PC-3 (cell line): ENCODE results near the gene ARIH2. TPM values are rescaled to one million over a fixed set of nuclear protein-coding genes. Genes with fewer than 3 reads are reported as not detected.

ENCODE experiments used
- ATAC-seq: fragments of 200-7000 bp; cut with Tn5 transposase; 2 replicates; pipeline ENCODE4 v1.9.1; 2020; ENCODE audit warnings: mild to moderate bottlenecking, moderate library complexity
- BruUV-seq: library from RNA; stranded (reverse); fragments of 400-500 nt; replicated peaks from 2 replicates; lab custom pipeline; 2021; lab: Mats Ljungman, UMichigan
- CTCF ChIA-PET: fragments of 300-600 bp; sonication (Branson Sonifier 250); formaldehyde crosslinking; loops from one replicate; lab custom pipeline; 2022; ENCODE audit warnings: antibody characterized with exemption; lab: Charles Lee
- POLR2A ChIA-PET: fragments of 300-600 bp; sonication (Branson Sonifier 250); formaldehyde crosslinking; loops from one replicate; lab custom pipeline; 2022; ENCODE audit warnings: antibody characterized with exemption; ENCODE audit not compliant: unreplicated experiment; lab: Charles Lee
- DNase-seq: peaks from one replicate; pipeline ENCODE4 v3.0.0-alpha.2; 2015
- H2AFZ ChIP-seq: fragments of 300-600 bp; sonication (generic); 2 replicates; pipeline ENCODE4 v1.6.0; 2016; ENCODE audit warnings: antibody characterized with exemption, low read length
- H3F3A ChIP-seq: fragments of 300-600 bp; sonication (generic); one replicate; pipeline ENCODE4 v1.6.0; 2017; ENCODE audit warnings: antibody characterized with exemption, low read length, control low read depth, mild to moderate bottlenecking; ENCODE audit not compliant: unreplicated experiment
- H3K27ac ChIP-seq: fragments of 300-600 bp; sonication (generic); 2 replicates; pipeline ENCODE4 v1.5.1; 2016; ENCODE audit warnings: mild to moderate bottlenecking, low read length
- H3K27me3 ChIP-seq: fragments of 300-600 bp; sonication (generic); 2 replicates; pipeline ENCODE4 v1.6.1; 2016; ENCODE audit warnings: low read length, mixed read lengths
- H3K36me3 ChIP-seq: fragments of 300-600 bp; sonication (generic); 2 replicates; pipeline ENCODE4 v1.6.1; 2016; ENCODE audit warnings: low read depth, mixed run types, low read length, mixed read lengths
- H3K4me1 ChIP-seq: fragments of 300-600 bp; sonication (generic); 2 replicates; pipeline ENCODE4 v1.5.1; 2016; ENCODE audit warnings: low read length; ENCODE audit not compliant: insufficient read depth
- H3K4me2 ChIP-seq: fragments of 300-600 bp; sonication (generic); 2 replicates; pipeline ENCODE4 v1.6.0; 2016; ENCODE audit warnings: low read length
- H3K4me3 ChIP-seq: fragments of 300-600 bp; sonication (generic); 2 replicates; pipeline ENCODE4 v1.5.1; 2016; ENCODE audit warnings: mild to moderate bottlenecking, low read length, mixed read lengths
- H3K79me2 ChIP-seq: fragments of 300-600 bp; sonication (generic); 2 replicates; pipeline ENCODE4 v1.6.1; 2017; ENCODE audit warnings: low read length, mixed read lengths
- H3K9ac ChIP-seq: fragments of 300-600 bp; sonication (generic); 2 replicates; pipeline ENCODE4 v1.6.0; 2016; ENCODE audit warnings: mild to moderate bottlenecking, low read length
- H3K9me2 ChIP-seq: fragments of 300-600 bp; sonication (generic); replicated peaks from 2 replicates; pipeline ENCODE4 v1.6.1; 2016; ENCODE audit warnings: mixed run types, low read length, mixed read lengths
- H3K9me3 ChIP-seq: fragments of 300-600 bp; sonication (generic); 2 replicates; pipeline ENCODE4 v1.6.1; 2016; ENCODE audit warnings: low read length, mixed read lengths
- H4K20me1 ChIP-seq: fragments of 300-600 bp; sonication (generic); 2 replicates; pipeline ENCODE4 v1.6.1; 2016; ENCODE audit warnings: low read length, mixed read lengths
- EZH2 ChIP-seq: fragments of 300-600 bp; sonication (generic); IDR thresholded peaks from one replicate; pipeline ENCODE4 v1.6.1; 2017; ENCODE audit warnings: antibody characterized with exemption, mild to moderate bottlenecking, low read length; ENCODE audit not compliant: unreplicated experiment
- EZH2phosphoT487 ChIP-seq: fragments of 300-600 bp; sonication (generic); IDR thresholded peaks from 2 replicates; pipeline ENCODE4 v1.6.1; 2018; ENCODE audit warnings: mild to moderate bottlenecking, antibody characterized with exemption, low read length, borderline replicate concordance
- intact Hi-C: fragments of 100-400 bp; cut with micrococcal nuclease; formaldehyde crosslinking; loops from 2 replicates; pipeline ENCODE4 v1.9.0; 2023
- total RNA-seq: library from RNA; depleted of rRNA; stranded (reverse); fragments of >200 nt; gene quantifications from 2 replicates; pipeline ENCODE4 v1.2.3, GENCODE V29; 2014
- TF ChIP-seq, protein P1 (sequence below): fragments of 300-600 bp; sonication (generic); conservative IDR thresholded peaks from 2 replicates; pipeline ENCODE4 v1.5.1; 2017; ENCODE audit warnings: antibody characterized with exemption, low read depth, mild to moderate bottlenecking, low read length

Gene ARIH2
- total RNA-seq, 1 experiment from 2014 or later: 136 TPM

- Histone ChIP-seq H2AFZ (no peak overlapping the region), H3K27ac (no peak overlapping the region), H3K4me3 (peak overlapping the region; percentile 83), H3K79me2 (peaks cover 65% of the 10 kb centered on the region), H3K9ac (no peak overlapping the region), H4K20me1 (0 out of 2 replicates have a peak, but pooled peaks cover 13% of the 10 kb centered on the region), H3F3A (peaks cover 10% of the 10 kb centered on the region), H3K9me3 (no peaks in the 10 kb centered on the region), H3K4me1 (peaks cover 42% of the 10 kb centered on the region), H3K4me2 (peak overlapping the region; percentile 97), H3K9me2 (no peaks in the 10 kb centered on the region), H3K36me3 (peaks cover 72% of the 10 kb centered on the region), H3K27me3 (no peaks in the 10 kb centered on the region)
- ATAC-seq (no peak), DNase-seq (no peak)
- TF ChIP-seq EZH2: no peak
- TF ChIP-seq EZH2phosphoT487: no peak
- TF ChIP-seq, protein P1, sequence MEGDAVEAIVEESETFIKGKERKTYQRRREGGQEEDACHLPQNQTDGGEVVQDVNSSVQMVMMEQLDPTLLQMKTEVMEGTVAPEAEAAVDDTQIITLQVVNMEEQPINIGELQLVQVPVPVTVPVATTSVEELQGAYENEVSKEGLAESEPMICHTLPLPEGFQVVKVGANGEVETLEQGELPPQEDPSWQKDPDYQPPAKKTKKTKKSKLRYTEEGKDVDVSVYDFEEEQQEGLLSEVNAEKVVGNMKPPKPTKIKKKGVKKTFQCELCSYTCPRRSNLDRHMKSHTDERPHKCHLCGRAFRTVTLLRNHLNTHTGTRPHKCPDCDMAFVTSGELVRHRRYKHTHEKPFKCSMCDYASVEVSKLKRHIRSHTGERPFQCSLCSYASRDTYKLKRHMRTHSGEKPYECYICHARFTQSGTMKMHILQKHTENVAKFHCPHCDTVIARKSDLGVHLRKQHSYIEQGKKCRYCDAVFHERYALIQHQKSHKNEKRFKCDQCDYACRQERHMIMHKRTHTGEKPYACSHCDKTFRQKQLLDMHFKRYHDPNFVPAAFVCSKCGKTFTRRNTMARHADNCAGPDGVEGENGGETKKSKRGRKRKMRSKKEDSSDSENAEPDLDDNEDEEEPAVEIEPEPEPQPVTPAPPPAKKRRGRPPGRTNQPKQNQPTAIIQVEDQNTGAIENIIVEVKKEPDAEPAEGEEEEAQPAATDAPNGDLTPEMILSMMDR: no peak
- intact Hi-C loops: no loop called here
- ChIA-PET CTCF (no interaction called here), POLR2A (no interaction called here)
- no TSS peak for BruUV-seq
These were observed 109.0 kb downstream of the ARIH2 start for GRCh38 chr3:49027634-49028033.

DNA sequence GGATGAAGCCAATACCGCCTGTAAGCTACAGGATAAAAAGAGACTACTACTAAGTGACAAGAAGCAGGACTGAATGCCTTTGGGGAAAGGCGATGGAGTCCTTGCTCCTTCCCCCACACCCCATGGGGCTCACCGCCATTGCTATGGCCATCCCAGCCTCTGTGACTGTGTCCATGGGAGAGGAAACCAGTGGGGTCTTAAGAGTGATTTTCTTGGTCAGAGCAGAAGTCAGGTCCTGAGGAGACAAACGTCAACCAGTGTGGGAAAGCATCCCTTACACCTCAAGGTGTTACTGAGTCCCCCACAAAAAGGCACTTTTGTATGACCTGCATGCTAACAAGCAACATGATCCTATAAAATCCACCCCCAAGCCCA, 109.6 kb downstream of the ARIH2 start:
- Histone ChIP-seq H3F3A (peaks cover 10% of the 10 kb centered on the region), H4K20me1 (0 out of 2 replicates have a peak, but pooled peaks cover 13% of the 10 kb centered on the region), H3K4me1 (peaks cover 44% of the 10 kb centered on the region), H3K9ac (peak overlapping the region; percentile 96), H2AFZ (no peak overlapping the region), H3K9me2 (no peaks in the 10 kb centered on the region), H3K36me3 (peaks cover 79% of the 10 kb centered on the region), H3K9me3 (no peaks in the 10 kb centered on the region), H3K4me2 (peak overlapping the region; percentile 97), H3K27ac (no peak overlapping the region), H3K27me3 (no peaks in the 10 kb centered on the region), H3K4me3 (peak overlapping the region; percentile 83), H3K79me2 (peaks cover 58% of the 10 kb centered on the region)
- no peak for ATAC-seq
- intact Hi-C loops: no loop called here
- ChIA-PET POLR2A (interaction anchor here (0.5 kb wide), 1 partner anchor 726 kb away, joined by 3 read pairs; no protein-coding TSS in a partner anchor), CTCF (no interaction called here)
- no peak for DNase-seq
- BruUV-seq: no TSS peak
- TF ChIP-seq EZH2phosphoT487: no peak

DNA sequence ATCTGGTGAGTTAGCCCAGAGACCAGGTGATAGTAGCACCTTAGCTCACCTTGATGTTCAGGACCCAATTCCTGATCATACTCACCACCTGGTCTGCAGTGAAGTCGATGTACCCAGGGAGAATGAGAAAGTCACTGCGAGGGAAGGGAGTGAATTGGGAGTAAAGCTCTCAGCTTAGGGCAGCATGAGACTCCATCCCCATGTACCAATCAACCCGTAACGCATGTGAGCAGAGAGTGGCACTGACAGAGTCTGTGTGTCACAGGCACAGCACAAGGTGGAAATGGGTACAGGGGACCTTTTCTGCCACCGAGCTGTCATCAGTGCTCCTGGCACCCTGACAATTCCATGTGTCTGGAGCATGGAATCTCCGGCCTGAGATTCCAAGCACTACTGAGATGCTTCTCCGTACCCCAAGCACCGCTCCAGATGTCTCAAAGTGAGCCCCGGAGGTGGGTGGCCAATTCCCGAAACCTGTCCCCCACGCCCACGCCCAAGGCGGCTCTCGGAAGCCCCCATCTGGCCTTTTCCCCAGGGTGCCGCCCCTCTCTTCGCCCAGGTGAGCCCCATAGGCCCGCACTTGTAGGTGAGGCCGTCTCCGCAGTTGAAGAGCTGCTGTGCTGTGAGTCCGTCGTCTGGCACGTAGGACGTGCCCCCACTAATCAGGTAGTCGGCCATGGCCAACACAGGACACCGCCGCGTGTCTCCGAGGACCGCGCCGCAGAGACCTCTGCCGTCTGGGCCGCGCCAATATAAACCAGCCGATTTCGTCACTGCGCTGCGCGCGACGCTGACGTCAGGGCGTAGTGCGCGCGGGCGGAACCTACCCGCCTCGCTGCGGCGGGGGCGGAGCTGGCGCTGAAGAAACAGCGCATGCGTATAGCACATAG, 110.3 kb downstream of the ARIH2 start, which contains the start of gene IMPDH2:
Gene IMPDH2 (minus strand): TSS at position 726 of the 890 bp plus-strand sequence. CDS start 48 bp downstream, at position 678.
- 0 out of 2 replicates have a peak, but pooled peaks cover 13% of the 10 kb centered on the region for H4K20me1 ChIP-seq
- H3K36me3 ChIP-seq: peaks cover 79% of the 10 kb centered on the region

More for the DNA sequence above, 110.3 kb downstream of the ARIH2 start, which contains the start of gene IMPDH2:
- POLR2A ChIA-PET: interaction anchor here (0.5 to 0.6 kb wide), 9 partner anchors 9 to 727 kb away, joined by 3 to 26 read pairs (median 3); partner anchors contain the start of gene WDR6
- Histone ChIP-seq H3K4me1 (peaks cover 39% of the 10 kb centered on the region), H3K27ac (peak within 1 kb of the TSS; percentile 68), H3K9me3 (no peaks in the 10 kb centered on the region), H3K4me3 (peak within 1 kb of the TSS; percentile 83), H3K4me2 (peak within 1 kb of the TSS; percentile 97), H2AFZ (peak within 1 kb of the TSS; percentile 56), H3K9me2 (no peaks in the 10 kb centered on the region), H3K79me2 (peaks cover 53% of the 10 kb centered on the region), H3K9ac (peak within 1 kb of the TSS; percentile 96), H3F3A (peaks cover 10% of the 10 kb centered on the region), H3K27me3 (no peaks in the 10 kb centered on the region)
- BruUV-seq: TSS peak; percentile 62
- peak; percentile 98 for DNase-seq
- peak; percentile 89 for ATAC-seq
- TF ChIP-seq, protein P1: peak; percentile 22; the same call in 1 of the 2 replicates
- no peak for TF ChIP-seq EZH2
- CTCF ChIA-PET: no interaction called here
- intact Hi-C loops: no loop called here
